ENCODE data around the gene MRPS31.

DNA sequence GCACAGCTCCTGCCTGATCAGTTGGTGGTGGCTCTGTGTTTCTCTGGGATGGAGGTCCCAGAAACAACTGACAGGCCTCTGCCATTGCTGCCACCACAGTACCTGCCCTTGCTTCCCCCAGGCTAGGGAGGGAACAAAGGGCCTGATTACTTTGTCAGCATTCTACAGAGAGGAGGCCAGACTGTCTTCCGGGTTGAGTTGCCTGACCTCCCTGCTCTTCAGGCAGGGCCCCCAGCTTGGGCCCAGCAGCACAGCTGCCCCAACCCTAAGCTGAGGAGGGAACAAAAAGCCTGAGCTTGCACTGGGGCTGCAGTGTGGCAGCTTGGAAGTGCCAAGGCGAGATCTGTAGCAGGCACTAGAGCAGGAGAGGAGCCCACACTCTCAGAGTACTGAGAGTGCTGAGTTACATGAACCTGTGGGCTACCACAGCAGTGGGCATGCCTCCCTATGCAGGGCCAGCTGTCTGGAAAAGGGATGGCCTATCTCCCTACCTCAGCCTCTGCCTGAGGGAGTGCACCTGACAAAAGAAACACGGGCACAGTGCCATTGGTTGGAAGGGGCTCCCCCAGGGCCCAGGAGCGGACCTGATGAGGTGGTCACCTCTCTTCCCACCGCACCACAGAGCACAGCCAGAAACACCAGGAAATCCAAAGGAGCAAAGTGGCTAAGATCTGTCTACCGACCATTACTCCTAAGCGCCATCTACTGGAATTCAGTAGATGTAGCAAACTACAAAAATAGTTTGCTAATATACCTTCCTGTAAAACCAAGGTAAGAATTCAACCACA lies 42.9 kb upstream of the MRPS31 start:
- TF ChIP-seq GATA3 (IDR thresholded peaks at IDR 0.05; ENCODE audit: low read depth, low read length) (no peak), GATA2 (IDR thresholded peaks at IDR 0.05; ENCODE audit: low read depth, low read length) (no peak)
